ENCODE results near the gene ZNF722. TPM values are rescaled to one million over a fixed set of nuclear protein-coding genes. Genes with fewer than 3 reads are reported as not detected.
"Not testable (repeated sequence)": the region's sequence is repeated elsewhere in the genome, so short reads cannot be mapped to it uniquely, and the experiment has no call there.

Gene ZNF722
- not detected in 2 replicates for total RNA-seq

- no peak for DNase-seq (ENCODE audit: extremely low read depth, low read depth, low spot score)
Measured at GRCh38 chr7:63998549-63998948, at the start of gene ZNF722. ZNF722 (plus strand) TSS chr7:63998849; CDS start chr7:63998962, 113 bp downstream.

DNA sequence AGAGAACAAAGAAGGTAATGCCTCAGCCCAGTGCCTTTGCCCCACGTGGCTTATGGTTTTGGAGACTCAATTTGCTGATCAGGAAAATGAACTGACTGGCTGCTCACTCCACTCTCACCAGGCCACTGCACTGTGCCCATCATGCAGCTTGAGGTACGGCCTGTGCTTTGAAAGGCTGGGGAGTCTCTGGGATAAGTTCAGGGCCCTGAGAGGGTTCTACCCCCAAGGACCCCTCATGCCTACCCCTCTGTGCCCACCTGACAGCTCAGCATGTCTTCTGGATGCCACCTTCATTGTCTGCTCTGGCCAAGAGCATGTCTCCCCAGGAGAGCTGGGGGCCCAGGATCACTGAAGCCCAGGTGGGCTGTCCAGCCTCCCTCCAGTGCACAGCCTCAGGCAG is 45.5 kb upstream of the ZNF722 start:
- DNase-seq (ENCODE audit: extremely low read depth, low read depth, low spot score), result no peak

- no peak for DNase-seq (ENCODE audit: extremely low read depth, low read depth, low spot score)
Measured at GRCh38 chr7:63968629-63969028, 30.0 kb upstream of the ZNF722 start.

GRCh38 chr7:64015496-64015895 is 16.8 kb downstream of the ZNF722 start:
- DNase-seq (ENCODE audit: extremely low read depth, low read depth, low spot score), result not testable (repeated sequence)

- DNase-seq (ENCODE audit: extremely low read depth, low read depth, low spot score), result no peak
Measured at GRCh38 chr7:64035388-64035787, 36.7 kb downstream of the ZNF722 start.

- no peak for DNase-seq (ENCODE audit: extremely low read depth, low read depth, low spot score)
Measured at GRCh38 chr7:64037095-64037494, 38.4 kb downstream of the ZNF722 start.

DNA sequence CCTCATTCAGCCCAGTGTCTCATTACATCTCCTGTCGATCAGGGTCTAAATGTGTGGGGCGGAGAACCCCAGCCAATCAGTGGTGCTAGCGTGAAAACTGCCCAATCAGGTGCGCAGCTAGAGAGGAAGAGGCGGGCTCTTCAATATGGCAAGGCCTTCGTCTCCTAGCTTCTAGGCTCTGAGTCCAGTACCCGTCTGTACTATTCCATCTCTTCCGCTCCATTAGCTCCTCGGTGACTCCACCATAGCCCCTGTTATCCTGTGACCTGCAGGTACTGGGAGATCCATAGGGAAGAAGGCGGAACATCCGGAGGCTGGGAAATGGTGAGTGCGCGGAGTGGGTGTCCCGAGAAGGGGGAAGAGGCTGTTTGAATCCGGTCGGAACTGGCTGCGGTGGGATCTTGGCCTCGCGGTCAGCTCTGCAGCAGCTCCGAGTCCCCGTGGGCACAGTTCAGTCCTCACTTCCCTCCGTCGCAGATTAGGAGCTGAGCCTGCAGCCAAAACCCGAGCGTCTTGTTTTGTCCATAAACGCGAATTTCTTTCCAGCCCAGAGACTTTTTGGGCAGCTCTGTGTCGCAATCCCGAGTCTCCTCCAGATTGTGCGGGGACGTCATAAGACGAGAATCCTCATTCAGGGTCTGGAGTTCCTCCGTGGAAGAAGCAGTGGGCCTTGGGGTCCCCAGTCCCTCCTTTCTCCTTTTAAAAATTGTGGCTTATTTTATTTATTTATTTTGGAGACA is 46.8 kb downstream of the ZNF722 start, which contains the start of gene ZNF727:
ZNF727 (plus strand) TSS at position 134 of the 740 bp plus-strand sequence; CDS start at position 322, 188 bp downstream.
- DNase-seq (ENCODE audit: extremely low read depth, low read depth, low spot score), result no peak

DNA sequence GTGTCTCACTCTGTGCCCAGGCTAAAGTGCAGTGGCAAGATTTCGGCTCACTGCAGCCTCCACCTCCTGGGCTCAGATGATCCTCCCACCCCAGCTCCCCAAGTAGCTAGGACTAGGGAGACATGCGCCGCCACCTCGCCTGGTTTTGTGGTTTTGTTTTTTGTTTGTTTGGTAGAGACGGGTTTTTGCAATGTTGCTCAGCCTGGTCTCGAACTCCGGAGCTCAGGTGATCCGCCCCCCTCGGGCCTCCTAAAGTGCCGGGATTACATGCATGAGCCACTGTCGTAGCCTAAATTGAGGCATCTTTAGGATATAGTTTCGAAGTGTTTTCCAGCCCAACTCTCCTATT is 47.4 kb downstream of the ZNF722 start:
- DNase-seq (ENCODE audit: extremely low read depth, low read depth, low spot score), result no peak

Other genes with a start within 250 kb of the ZNF722 start
- not detected in 2 replicates for gene ZNF727, start 46.6 kb downstream of the ZNF722 start, total RNA-seq
- not detected in 2 replicates for gene ZNF735, start 208.4 kb downstream of the ZNF722 start, total RNA-seq
- not detected in 2 replicates for gene ZNF679, start 229.6 kb downstream of the ZNF722 start, total RNA-seq

All from glomerular endothelial cell (primary cell).